Panc1 (cell line): ENCODE data around the gene LRRC61. TPM values are rescaled to one million over a fixed set of nuclear protein-coding genes. Genes with fewer than 3 reads are reported as not detected.

ENCODE experiments used
- ATAC-seq: fragments of 200-7000 bp; cut with Tn5 transposase; 2 replicates; pipeline ENCODE4 v1.9.1; 2020; ENCODE audit warnings: mild to moderate bottlenecking, moderate library complexity
- BruUV-seq: library from RNA; stranded (reverse); fragments of 400-500 nt; replicated peaks from 2 replicates; lab custom pipeline; 2021; lab: Mats Ljungman, UMichigan
- CTCF ChIA-PET: fragments of 300-600 bp; sonication (Branson Sonifier 250); formaldehyde crosslinking; loops from one replicate; lab custom pipeline; 2022; ENCODE audit warnings: antibody characterized with exemption; lab: Charles Lee
- POLR2A ChIA-PET: fragments of 300-600 bp; sonication (Branson Sonifier 250); formaldehyde crosslinking; loops from one replicate; lab custom pipeline; 2022; ENCODE audit warnings: antibody characterized with exemption; lab: Charles Lee
- DNase-seq: peaks from one replicate; pipeline ENCODE4 v3.0.0-alpha.2; 2010; ENCODE audit warnings: low read depth, low spot score
- H3K27ac ChIP-seq: 2 replicates; pipeline ENCODE4 v1.5.1; 2011; ENCODE audit warnings: mild to moderate bottlenecking, low read length, inconsistent platforms
- H3K27me3 ChIP-seq: fragments of 200-500 bp; sonication (Bioruptor generic); 2 replicates; pipeline ENCODE4 v1.6.0; 2014; ENCODE audit warnings: low read length, inconsistent platforms; ENCODE audit not compliant: control insufficient read depth, insufficient read depth
- H3K36me3 ChIP-seq: fragments of 200-500 bp; sonication (Bioruptor generic); 2 replicates; pipeline ENCODE4 v1.5.1; 2014; ENCODE audit warnings: inconsistent platforms, mild to moderate bottlenecking, low read length, moderate library complexity; ENCODE audit not compliant: control insufficient read depth, insufficient read depth
- H3K4me1 ChIP-seq: 2 replicates; pipeline ENCODE4 v1.5.1; 2011; ENCODE audit warnings: inconsistent platforms, mild to moderate bottlenecking, low read length, moderate library complexity; ENCODE audit not compliant: control insufficient read depth, insufficient read depth
- H3K4me3 ChIP-seq, 2 experiments: 2 replicates each; pipeline ENCODE4 v1.5.1; 2011 to 2012; ENCODE audit warnings: low read depth in 2 of 2, low read length in 2 of 2, mild to moderate bottlenecking in 2 of 2, inconsistent platforms in 1 of 2, moderate library complexity in 1 of 2
- H3K9me3 ChIP-seq: fragments of 200-500 bp; sonication (Bioruptor generic); 2 replicates; pipeline ENCODE4 v1.5.1; 2014; ENCODE audit warnings: low read depth, mild to moderate bottlenecking, inconsistent platforms, low read length, moderate library complexity; ENCODE audit not compliant: control insufficient read depth, insufficient read depth
- CTCF ChIP-seq: fragments of 450-650 bp; IDR thresholded peaks from 2 replicates; pipeline ENCODE4 v1.5.1; 2017; ENCODE audit warnings: mild to moderate bottlenecking
- POLR2AphosphoS5 ChIP-seq: IDR thresholded peaks from 2 replicates; pipeline ENCODE4 v1.6.1; 2012; ENCODE audit warnings: mild to moderate bottlenecking, low read depth, low read length, moderate library complexity
- REST ChIP-seq, 2 experiments: IDR thresholded peaks; 2 replicates each; pipeline ENCODE4 v1.6.1; 2011 to 2012; ENCODE audit warnings: low read depth in 2 of 2, control low read depth in 1 of 2, low read length in 1 of 2, mild to moderate bottlenecking in 1 of 2, moderate library complexity in 1 of 2; ENCODE audit not compliant: insufficient read depth in 1 of 2
- SIN3A ChIP-seq: IDR thresholded peaks from 2 replicates; pipeline ENCODE4 v1.6.1; 2012; ENCODE audit warnings: low read depth, mild to moderate bottlenecking, low read length, moderate library complexity, borderline replicate concordance; ENCODE audit not compliant: insufficient read depth
- TCF7L2 ChIP-seq: IDR thresholded peaks from 2 replicates; pipeline ENCODE4 v1.6.1; 2011; ENCODE audit warnings: mild to moderate bottlenecking, low read depth, low read length, inconsistent platforms
- in situ Hi-C: cut with HindIII; loops from 2 replicates; pipeline ENCODE4 v1.10.0; 2016; ENCODE audit warnings: low sequenced_read_pairs, low pct_unique_long_range_greater_than_20kb
- intact Hi-C: fragments of 100-400 bp; cut with micrococcal nuclease; formaldehyde crosslinking; loops from one replicate; pipeline ENCODE4 v1.10.0; 2022; ENCODE audit not compliant: unreplicated experiment
- total RNA-seq: library from RNA; stranded (reverse); gene quantifications from one replicate; pipeline ENCODE4 v1.2.1, GENCODE V29; 2021; ENCODE audit not compliant: unreplicated experiment

Gene LRRC61
- total RNA-seq, 1 experiment from 2014 or later: 13.8 TPM

GRCh38 chr7:150381785-150382122, 58.6 kb downstream of the LRRC61 start:
- POLR2A ChIA-PET: interaction anchor here (0.6 kb wide), 1 partner anchor 725 kb away, joined by 11 read pairs; no protein-coding TSS in a partner anchor
- in situ Hi-C loops: no loop called here
- no TSS peak for BruUV-seq
- H3K4me3 ChIP-seq: no peak overlapping the region
- H3K9me3 ChIP-seq: no peaks in the 10 kb centered on the region
- TF ChIP-seq SIN3A: no peak
- TF ChIP-seq CTCF: no peak
- TF ChIP-seq REST (IDR thresholded peaks at IDR 0.05; ENCODE audit: insufficient read depth in 1 of 2, low read depth in 2 of 2, low read length in 1 of 2): no peak
- no peak for TF ChIP-seq TCF7L2
- no peak for TF ChIP-seq POLR2AphosphoS5
- ATAC-seq (no peak), DNase-seq (no peak)
- intact Hi-C loops: no loop called here
- no peaks in the 10 kb centered on the region for H3K27me3 ChIP-seq
- no peak overlapping the region for H3K27ac ChIP-seq
- CTCF ChIA-PET: no interaction called here
- H3K36me3 ChIP-seq: no peaks in the 10 kb centered on the region; the same call in 1 of the 2 replicates
- peaks cover 51% of the 10 kb centered on the region for H3K4me1 ChIP-seq

- BruUV-seq: no TSS peak
- Histone ChIP-seq H3K36me3 (no peaks in the 10 kb centered on the region; the same call in 1 of the 2 replicates), H3K27ac (no peak overlapping the region), H3K4me1 (peaks cover 45% of the 10 kb centered on the region), H3K9me3 (no peaks in the 10 kb centered on the region), H3K4me3 (no peak overlapping the region), H3K27me3 (no peaks in the 10 kb centered on the region)
- no peak for ATAC-seq
- TF ChIP-seq CTCF (no peak), TCF7L2 (no peak), SIN3A (no peak), REST (IDR thresholded peaks at IDR 0.05; ENCODE audit: insufficient read depth in 1 of 2, low read depth in 2 of 2, low read length in 1 of 2) (no peak), POLR2AphosphoS5 (no peak)
- DNase-seq: no peak
- ChIA-PET CTCF (no interaction called here), POLR2A (interaction anchor here (0.6 kb wide), 1 partner anchor 724 kb away, joined by 11 read pairs; no protein-coding TSS in a partner anchor)
- in situ Hi-C loops (no loop called here), intact Hi-C loops (no loop called here)
Measured at GRCh38 chr7:150382123-150382843, 59.1 kb downstream of the LRRC61 start.
